ENCODE measurements around the gene DBNDD1. TPM values are rescaled to one million over a fixed set of nuclear protein-coding genes. Genes with fewer than 3 reads are reported as not detected.
A peak's percentile ranks its signal among the peaks of the same experiment; 100 is the strongest.

DBNDD1 gene
- total and polyA plus RNA-seq, 2 experiments from 2014 or later: 63.3 to 90.8 TPM

DNA sequence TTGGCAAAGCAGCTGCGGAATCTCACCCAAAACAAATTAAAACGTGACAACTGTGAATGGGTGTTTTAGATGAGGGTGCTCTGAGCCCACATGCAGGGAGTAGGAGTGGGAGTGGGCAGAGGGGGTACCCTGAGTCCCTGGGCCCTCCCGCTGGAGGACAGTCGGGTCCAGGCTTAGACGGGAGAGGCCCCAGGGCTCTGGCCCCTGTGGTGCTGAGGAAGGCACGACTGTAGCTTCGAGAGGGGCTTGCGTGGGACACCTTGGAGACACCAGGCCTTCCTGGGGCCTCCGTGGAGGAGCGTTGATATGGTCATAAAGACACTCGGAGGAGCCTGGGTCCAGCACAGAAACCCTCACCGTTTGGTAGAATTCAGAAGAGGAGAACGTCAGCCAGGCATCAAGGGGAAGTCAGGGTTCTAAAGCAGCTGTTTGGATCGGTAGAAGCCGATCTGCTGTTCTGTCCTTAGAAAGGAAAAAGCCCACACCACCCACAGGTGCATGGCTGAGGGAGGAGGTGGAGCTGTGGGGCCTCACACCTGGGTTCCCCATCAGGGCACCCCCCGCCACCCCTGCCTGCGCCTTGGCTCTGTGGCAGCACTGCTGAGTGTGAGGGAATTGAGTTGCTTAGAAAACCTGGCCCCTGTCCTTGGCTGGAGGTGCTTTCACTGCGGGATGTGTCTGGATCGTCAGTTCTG lies 18.4 kb downstream of the DBNDD1 start:
- H3K9me3 Mint-ChIP-seq: peaks cover 16% of the 10 kb centered on the region
- H3K4me3 Mint-ChIP-seq: no peak overlapping the region
- no peak overlapping the region for H3K4me3 ChIP-seq
- H3K27ac ChIP-seq (ENCODE audit: low read depth): no peak overlapping the region
- H3K4me1 ChIP-seq (ENCODE audit: insufficient read depth): no peaks in the 10 kb centered on the region
- H4K20me1 ChIP-seq (replicated peaks; ENCODE audit: insufficient read depth): no peaks in the 10 kb centered on the region
- ATAC-seq: no peak
- H2AFZ ChIP-seq: no peak overlapping the region
- TF ChIP-seq, protein P1, sequence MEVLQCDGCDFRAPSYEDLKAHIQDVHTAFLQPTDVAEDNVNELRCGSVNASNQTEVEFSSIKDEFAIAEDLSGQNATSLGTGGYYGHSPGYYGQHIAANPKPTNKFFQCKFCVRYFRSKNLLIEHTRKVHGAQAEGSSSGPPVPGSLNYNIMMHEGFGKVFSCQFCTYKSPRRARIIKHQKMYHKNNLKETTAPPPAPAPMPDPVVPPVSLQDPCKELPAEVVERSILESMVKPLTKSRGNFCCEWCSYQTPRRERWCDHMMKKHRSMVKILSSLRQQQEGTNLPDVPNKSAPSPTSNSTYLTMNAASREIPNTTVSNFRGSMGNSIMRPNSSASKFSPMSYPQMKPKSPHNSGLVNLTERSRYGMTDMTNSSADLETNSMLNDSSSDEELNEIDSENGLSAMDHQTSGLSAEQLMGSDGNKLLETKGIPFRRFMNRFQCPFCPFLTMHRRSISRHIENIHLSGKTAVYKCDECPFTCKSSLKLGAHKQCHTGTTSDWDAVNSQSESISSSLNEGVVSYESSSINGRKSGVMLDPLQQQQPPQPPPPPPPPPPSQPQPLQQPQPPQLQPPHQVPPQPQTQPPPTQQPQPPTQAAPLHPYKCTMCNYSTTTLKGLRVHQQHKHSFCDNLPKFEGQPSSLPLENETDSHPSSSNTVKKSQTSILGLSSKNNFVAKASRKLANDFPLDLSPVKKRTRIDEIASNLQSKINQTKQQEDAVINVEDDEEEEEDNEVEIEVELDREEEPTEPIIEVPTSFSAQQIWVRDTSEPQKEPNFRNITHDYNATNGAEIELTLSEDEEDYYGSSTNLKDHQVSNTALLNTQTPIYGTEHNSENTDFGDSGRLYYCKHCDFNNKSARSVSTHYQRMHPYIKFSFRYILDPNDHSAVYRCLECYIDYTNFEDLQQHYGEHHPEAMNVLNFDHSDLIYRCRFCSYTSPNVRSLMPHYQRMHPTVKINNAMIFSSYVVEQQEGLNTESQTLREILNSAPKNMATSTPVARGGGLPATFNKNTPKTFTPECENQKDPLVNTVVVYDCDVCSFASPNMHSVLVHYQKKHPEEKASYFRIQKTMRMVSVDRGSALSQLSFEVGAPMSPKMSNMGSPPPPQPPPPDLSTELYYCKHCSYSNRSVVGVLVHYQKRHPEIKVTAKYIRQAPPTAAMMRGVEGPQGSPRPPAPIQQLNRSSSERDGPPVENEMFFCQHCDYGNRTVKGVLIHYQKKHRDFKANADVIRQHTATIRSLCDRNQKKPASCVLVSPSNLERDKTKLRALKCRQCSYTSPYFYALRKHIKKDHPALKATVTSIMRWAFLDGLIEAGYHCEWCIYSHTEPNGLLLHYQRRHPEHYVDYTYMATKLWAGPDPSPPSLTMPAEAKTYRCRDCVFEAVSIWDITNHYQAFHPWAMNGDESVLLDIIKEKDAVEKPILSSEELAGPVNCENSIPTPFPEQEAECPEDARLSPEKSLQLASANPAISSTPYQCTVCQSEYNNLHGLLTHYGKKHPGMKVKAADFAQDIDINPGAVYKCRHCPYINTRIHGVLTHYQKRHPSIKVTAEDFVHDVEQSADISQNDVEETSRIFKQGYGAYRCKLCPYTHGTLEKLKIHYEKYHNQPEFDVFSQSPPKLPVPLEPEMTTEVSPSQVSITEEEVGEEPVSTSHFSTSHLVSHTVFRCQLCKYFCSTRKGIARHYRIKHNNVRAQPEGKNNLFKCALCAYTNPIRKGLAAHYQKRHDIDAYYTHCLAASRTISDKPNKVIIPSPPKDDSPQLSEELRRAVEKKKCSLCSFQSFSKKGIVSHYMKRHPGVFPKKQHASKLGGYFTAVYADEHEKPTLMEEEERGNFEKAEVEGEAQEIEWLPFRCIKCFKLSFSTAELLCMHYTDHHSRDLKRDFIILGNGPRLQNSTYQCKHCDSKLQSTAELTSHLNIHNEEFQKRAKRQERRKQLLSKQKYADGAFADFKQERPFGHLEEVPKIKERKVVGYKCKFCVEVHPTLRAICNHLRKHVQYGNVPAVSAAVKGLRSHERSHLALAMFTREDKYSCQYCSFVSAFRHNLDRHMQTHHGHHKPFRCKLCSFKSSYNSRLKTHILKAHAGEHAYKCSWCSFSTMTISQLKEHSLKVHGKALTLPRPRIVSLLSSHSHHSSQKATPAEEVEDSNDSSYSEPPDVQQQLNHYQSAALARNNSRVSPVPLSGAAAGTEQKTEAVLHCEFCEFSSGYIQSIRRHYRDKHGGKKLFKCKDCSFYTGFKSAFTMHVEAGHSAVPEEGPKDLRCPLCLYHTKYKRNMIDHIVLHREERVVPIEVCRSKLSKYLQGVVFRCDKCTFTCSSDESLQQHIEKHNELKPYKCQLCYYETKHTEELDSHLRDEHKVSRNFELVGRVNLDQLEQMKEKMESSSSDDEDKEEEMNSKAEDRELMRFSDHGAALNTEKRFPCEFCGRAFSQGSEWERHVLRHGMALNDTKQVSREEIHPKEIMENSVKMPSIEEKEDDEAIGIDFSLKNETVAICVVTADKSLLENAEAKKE (CRISPR knock-in tag; IDR thresholded peaks at IDR 0.05): no peak
- TF ChIP-seq ZNF114 (CRISPR knock-in tag; IDR thresholded peaks at IDR 0.05): no peak
- TF ChIP-seq NANOG (IDR thresholded peaks at IDR 0.05; ENCODE audit: borderline replicate concordance): no peak
- TF ChIP-seq, protein P2, sequence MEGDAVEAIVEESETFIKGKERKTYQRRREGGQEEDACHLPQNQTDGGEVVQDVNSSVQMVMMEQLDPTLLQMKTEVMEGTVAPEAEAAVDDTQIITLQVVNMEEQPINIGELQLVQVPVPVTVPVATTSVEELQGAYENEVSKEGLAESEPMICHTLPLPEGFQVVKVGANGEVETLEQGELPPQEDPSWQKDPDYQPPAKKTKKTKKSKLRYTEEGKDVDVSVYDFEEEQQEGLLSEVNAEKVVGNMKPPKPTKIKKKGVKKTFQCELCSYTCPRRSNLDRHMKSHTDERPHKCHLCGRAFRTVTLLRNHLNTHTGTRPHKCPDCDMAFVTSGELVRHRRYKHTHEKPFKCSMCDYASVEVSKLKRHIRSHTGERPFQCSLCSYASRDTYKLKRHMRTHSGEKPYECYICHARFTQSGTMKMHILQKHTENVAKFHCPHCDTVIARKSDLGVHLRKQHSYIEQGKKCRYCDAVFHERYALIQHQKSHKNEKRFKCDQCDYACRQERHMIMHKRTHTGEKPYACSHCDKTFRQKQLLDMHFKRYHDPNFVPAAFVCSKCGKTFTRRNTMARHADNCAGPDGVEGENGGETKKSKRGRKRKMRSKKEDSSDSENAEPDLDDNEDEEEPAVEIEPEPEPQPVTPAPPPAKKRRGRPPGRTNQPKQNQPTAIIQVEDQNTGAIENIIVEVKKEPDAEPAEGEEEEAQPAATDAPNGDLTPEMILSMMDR (conservative IDR thresholded peaks at IDR 0.05; ENCODE audit: low read depth in 2 of 2): no peak
- TF ChIP-seq EZH2 (IDR thresholded peaks at IDR 0.05; ENCODE audit: low read depth, unreplicated experiment): no peak
- TF ChIP-seq, protein P3, sequence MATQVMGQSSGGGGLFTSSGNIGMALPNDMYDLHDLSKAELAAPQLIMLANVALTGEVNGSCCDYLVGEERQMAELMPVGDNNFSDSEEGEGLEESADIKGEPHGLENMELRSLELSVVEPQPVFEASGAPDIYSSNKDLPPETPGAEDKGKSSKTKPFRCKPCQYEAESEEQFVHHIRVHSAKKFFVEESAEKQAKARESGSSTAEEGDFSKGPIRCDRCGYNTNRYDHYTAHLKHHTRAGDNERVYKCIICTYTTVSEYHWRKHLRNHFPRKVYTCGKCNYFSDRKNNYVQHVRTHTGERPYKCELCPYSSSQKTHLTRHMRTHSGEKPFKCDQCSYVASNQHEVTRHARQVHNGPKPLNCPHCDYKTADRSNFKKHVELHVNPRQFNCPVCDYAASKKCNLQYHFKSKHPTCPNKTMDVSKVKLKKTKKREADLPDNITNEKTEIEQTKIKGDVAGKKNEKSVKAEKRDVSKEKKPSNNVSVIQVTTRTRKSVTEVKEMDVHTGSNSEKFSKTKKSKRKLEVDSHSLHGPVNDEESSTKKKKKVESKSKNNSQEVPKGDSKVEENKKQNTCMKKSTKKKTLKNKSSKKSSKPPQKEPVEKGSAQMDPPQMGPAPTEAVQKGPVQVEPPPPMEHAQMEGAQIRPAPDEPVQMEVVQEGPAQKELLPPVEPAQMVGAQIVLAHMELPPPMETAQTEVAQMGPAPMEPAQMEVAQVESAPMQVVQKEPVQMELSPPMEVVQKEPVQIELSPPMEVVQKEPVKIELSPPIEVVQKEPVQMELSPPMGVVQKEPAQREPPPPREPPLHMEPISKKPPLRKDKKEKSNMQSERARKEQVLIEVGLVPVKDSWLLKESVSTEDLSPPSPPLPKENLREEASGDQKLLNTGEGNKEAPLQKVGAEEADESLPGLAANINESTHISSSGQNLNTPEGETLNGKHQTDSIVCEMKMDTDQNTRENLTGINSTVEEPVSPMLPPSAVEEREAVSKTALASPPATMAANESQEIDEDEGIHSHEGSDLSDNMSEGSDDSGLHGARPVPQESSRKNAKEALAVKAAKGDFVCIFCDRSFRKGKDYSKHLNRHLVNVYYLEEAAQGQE (IDR thresholded peaks at IDR 0.05; ENCODE audit: unreplicated experiment): no peak
- TF ChIP-seq, protein P4, sequence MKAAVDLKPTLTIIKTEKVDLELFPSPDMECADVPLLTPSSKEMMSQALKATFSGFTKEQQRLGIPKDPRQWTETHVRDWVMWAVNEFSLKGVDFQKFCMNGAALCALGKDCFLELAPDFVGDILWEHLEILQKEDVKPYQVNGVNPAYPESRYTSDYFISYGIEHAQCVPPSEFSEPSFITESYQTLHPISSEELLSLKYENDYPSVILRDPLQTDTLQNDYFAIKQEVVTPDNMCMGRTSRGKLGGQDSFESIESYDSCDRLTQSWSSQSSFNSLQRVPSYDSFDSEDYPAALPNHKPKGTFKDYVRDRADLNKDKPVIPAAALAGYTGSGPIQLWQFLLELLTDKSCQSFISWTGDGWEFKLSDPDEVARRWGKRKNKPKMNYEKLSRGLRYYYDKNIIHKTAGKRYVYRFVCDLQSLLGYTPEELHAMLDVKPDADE (IDR thresholded peaks at IDR 0.05): no peak
- TF ChIP-seq ZNF331 (CRISPR knock-in tag; IDR thresholded peaks at IDR 0.05; ENCODE audit: low read depth): no peak
- TF ChIP-seq CREB1 (CRISPR knock-in tag; IDR thresholded peaks at IDR 0.05; ENCODE audit: low read depth): no peak
- TF ChIP-seq EZH2phosphoT487 (IDR thresholded peaks at IDR 0.05; ENCODE audit: unreplicated experiment): no peak
- no peak for TF ChIP-seq POLR2AphosphoS5 (IDR thresholded peaks at IDR 0.05; ENCODE audit: low read depth)
- TF ChIP-seq JUNB (IDR thresholded peaks at IDR 0.05; ENCODE audit: unreplicated experiment): no peak
- TF ChIP-seq STAT1 (IDR thresholded peaks at IDR 0.05; ENCODE audit: unreplicated experiment): no peak
- no peaks in the 10 kb centered on the region; the same call in 2 of the 3 replicates for H3K4me1 Mint-ChIP-seq
- peaks cover 37% of the 10 kb centered on the region for H3K27me3 Mint-ChIP-seq (ENCODE audit: insufficient read depth, low read depth, poor library complexity)
- H3K4me2 ChIP-seq: no peak overlapping the region
- DNase-seq (ENCODE audit: low spot score): no peak
- peak overlapping the region; percentile 70; the same call in 1 of the 2 replicates for H3K27ac Mint-ChIP-seq
- H3F3A ChIP-seq (replicated peaks; ENCODE audit: low read depth): peaks cover 15% of the 10 kb centered on the region
- H3K79me2 ChIP-seq (replicated peaks; ENCODE audit: insufficient read depth): no peaks in the 10 kb centered on the region
- H3K36me3 ChIP-seq (ENCODE audit: insufficient read depth): peaks cover 8% of the 10 kb centered on the region
- H3K27me3 ChIP-seq (ENCODE audit: insufficient read depth): no peaks in the 10 kb centered on the region
- peaks cover 29% of the 10 kb centered on the region for H3K36me3 Mint-ChIP-seq (ENCODE audit: low read depth)
- H3K9me2 ChIP-seq (ENCODE audit: insufficient read depth): peaks cover 8% of the 10 kb centered on the region
